NCI-H2171 (cell line): ENCODE results near the gene ASTL.
"Not testable (repeated sequence)": the region's sequence is repeated elsewhere in the genome, so short reads cannot be mapped to it uniquely, and the experiment has no call there.

Source experiments
- DNase-seq: peaks from one replicate; lab custom pipeline; 2025; lab: John Stamatoyannopoulos, UW

ASTL gene

DNA sequence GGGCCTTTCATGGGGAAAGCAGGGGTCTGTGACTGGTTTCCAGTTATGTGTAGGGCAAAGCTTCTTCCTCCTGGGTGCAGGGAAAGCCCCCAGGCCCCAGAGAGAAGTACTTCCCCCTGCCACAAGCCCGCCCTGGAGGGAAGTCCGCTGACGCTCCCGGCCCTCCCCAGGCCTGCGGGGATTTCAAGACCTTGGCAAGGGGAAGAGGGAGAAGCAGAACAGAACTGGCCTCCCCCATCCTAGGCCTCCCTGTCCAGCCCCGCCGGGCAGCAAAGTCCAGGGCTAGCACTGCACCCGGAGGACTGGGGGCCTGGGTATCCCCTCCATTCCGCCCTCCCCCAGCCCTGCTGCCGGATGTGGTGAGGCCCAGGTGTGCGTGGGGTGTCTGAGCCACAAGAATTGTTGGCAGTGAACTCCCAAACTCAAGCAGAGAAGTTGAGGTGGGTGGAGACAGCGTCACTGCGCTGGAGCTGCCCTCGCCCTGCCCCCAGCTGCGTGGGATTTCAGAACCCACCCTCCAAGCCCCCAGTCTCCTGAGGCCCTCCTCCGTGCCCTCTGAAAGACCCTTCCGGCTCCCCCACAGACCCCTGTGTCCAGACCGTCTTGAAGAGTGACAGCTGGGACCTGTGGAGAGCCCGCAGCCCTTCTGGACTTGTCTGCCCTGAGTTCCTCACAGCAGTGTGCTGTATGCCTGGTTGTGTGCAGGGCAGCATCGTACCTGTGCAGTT is 8.0 kb upstream of the ASTL start:
- DNase-seq, result no peak

DNA sequence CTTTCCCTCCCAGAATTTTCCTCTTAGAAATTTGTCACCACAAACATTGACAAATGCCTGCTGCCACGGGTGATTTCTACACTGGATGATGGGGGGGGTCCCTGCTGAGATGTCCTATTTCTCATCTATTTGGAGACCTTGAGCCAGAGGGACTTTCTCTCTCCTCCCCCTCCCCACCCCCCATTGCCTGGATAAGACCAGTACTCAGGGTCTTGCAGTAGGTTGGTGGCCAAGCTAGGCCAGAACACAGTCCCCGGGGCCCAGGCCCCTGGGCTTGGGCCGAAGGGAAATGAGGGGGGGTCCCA is 7.5 kb upstream of the ASTL start:
- no peak for DNase-seq

DNA sequence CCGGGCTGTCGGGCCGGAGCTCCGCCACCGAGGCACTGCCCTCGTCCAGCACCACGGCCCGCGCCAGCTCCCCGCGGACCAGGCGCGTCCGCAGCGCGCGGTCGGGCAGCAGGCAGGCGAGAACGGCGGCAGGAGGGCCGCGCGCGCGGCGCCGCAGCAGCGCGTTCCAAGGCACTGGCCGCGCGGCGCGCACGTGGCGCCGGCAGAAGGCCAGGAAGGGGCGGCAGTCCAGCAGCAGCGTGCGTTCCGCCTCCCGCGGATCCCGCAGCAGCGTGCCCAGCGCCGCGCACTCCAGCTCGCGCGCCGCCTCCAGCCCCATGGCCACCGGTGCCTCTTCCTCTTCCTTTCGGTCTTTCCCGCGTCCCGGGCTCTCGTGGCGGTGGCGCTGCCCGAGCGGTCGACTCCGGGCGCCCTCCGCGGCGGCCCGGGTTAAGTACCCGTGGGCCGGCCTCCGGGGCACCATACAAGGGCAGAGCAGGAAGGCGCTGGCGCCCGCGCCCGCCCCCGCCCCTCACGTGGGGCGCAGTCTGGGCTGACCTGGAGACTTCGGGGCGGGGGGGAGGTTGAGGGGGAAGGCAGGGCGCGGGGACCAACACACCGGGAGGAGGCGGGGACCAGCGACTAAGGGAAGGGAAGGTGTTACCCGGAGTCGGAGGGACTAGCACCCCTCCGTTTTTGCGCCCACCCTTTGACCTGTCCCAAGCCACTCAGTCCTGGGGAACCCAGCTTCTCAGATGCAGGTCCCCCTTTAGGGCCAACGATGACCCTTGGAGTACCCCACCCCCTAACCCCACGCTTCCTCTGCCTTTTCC is 6.9 kb upstream of the ASTL start, which contains the start of gene DUSP2:
Gene DUSP2 (minus strand): TSS at position 405 of the 812 bp plus-strand sequence. CDS start 86 bp downstream, at position 319.
- peak; percentile 38 for DNase-seq

DNA sequence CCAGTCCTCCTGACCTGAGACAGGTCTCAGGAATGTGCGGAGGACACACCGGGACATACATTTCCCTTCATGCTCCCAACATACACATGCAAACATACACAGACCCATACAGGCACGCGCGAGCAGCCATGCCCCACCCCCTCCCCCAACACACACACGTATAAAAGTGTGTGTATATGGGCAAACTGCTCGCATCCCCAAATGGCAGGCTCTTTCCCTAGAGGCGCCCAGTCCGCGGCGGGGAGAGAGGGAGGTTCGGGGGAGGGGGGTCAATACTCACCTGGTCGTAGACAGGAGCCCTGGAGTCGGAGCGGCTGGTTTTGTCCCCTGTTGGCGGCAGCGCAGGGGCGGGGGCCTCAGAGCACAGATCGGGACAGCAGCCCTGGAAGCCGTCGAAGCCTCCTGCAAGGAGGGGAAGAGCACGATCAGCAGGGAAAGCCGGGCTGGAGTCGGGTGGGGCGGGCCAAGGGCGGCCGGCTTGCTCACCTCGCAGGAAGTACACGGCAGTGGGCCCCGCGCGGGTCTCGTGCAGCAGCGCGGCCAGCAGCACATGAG is 6.3 kb upstream of the ASTL start:
- DNase-seq, result no peak

DNA sequence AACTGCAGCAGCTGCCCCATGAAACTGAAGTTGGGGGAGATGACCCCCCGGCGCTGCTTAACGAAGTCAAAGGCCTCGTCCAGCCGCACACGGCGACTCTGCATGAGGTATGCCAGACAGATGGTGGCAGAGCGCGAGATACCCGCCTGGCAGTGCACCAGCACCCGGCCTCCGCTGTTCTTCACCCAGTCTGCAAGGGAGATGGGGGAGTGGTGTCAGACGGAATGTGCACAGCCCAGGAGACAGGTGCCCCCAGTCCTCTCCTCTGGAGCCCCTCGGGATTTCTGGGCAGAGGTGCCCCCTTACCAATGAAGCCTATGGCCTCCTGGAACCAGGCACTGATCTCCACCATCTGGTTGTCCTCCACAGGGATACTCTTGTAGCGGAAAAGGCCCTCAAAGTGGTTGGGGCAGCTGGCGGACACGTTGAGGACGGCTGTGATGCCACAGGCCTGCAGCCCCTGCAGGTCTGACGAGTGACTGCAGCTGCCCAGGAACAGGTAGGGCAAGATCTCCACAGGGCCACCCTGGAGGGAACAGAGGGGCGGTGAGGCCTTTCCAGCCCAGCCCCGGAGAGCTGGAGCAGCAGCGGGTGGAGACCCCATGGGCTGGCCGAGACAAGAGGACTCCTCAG is 5.7 kb upstream of the ASTL start:
- DNase-seq, result peak; percentile 50

DNA sequence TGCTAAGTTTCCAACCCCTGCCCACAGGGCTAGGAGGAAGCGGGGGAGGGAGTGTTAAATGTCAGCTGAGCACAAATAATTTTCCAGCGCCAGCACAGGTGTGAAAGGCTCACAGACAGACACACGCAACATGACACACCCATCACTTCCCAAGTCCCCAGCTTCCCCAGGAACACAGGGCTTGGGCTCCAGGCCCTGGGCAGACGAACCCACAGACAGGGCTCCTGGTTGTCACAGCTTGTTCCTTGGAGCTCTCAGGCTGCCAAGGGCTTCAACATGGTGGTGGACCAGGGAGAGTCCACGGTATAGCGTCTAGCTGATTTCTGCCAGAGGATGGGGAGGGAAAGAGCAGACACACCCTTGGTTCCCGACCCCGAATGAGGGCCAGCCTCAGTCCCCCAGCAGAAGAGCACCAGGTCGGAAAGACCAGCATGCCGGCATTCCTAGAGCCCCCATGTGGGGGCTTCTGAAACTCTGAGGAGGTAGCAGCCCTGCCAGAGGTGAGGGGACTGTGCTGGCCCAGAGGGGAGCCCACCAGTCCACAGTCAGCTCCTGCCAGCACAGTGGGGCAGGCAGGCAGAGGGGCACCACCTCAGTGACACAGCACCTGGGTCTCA is 5.0 kb upstream of the ASTL start:
- no peak for DNase-seq

- DNase-seq, result no peak
Measured at GRCh38 chr2:96142217-96143113, 4.2 kb upstream of the ASTL start.

DNA sequence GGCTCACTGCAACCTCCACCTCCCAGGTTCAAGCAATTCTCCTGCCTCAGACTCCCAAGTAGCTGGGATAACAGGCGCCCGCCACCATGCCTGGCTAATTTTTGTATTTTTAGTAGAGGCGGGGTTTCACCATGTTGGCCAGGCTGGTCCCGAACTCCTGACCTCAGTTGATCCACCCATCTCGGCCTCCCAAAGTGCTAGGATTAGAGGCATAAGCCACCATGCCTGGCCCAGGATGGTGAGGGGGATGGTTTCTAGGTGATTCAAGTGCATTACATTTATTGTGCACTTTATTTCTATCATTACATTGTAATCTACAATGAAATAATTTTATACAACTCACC is 3.3 kb upstream of the ASTL start:
- not testable (repeated sequence) for DNase-seq

GRCh38 chr2:96140941-96141623 is 2.8 kb upstream of the ASTL start:
- no peak for DNase-seq

- DNase-seq, result no peak
Measured at GRCh38 chr2:96139181-96139758, 968 bp upstream of the ASTL start.

GRCh38 chr2:96137321-96138178 is 752 bp downstream of the ASTL start:
- DNase-seq, result no peak

- no peak for DNase-seq
Measured at GRCh38 chr2:96136129-96136720, 2.1 kb downstream of the ASTL start.

DNA sequence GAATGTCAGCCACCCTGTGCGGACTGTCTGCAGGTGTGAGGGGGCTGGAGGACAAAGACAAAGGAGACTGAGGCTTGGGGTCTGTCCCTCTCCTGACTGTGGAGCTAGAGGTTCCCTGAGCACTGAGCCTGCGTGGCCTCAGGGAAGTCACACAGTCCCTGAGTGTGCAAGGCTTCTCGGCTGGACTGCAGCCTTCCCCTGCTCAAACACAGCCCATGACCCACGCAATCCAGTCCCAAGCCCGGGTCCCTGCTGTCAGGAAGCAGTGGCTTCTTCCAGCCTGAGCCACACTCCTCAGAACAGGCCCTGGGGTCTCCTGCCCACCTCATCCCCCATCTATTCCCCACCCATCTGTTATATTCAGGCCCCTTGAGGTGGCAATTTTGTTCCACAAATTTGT is 2.7 kb downstream of the ASTL start:
- no peak for DNase-seq

- no peak for DNase-seq
Measured at GRCh38 chr2:96135171-96135570, 3.1 kb downstream of the ASTL start.

- no peak for DNase-seq
Measured at GRCh38 chr2:96134421-96134820, 3.9 kb downstream of the ASTL start.

DNA sequence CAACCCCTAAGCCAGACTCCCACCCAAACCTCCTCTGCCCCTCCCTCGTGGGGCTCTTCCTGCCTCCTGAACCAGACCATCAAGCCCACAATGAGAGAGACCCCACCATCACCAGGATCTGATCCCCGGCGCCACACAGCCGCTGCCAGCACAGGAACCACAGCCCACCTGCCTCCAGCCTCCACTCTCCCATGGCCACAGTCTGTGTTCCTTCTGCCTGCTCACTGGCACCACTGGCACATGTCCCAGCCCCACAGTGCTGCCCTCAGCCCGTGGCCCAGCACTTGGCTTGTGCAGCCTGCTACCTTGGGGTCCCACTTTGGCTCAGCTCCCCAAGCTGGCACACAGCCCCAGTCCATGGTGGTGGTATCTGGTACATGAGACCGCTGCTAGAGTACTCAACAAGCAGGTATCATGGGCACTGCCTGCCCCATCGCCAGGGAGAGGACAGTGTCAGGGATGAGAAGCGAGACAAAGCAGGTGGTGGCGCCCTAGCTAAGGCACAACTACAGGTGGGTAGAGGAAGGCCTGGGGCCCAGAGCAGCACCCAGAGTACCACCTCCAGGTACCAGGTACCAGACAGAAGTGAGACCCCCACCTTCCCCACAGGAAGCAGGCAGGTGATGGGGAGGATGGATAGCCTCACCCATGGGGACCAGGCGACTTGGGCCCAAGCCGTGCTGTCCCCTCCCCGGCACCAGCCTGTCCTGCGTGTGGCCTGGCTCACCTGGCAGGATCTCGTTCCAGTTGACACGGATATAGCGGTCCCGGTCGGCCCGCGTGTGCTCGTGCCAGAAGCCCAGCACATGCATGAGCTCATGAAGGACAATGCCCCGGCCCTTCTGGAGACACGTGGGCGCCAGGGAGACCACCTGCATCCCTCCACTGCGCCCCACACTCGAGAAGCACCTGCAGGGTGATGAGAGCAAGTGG is 6.2 kb downstream of the ASTL start:
- no peak for DNase-seq

GRCh38 chr2:96131152-96131812 is 7.0 kb downstream of the ASTL start:
- no peak for DNase-seq
